HEK293 (cell line): ENCODE measurements around the gene NUDT9.

ENCODE experiments used
- CTCF ChIP-seq: fragments of 450-650 bp; formaldehyde crosslinking; IDR thresholded peaks from 2 replicates; pipeline ENCODE4 v1.5.1; 2016; ENCODE audit warnings: missing biosample characterization, missing genetic modification characterization
- FEZF1 ChIP-seq: fragments of 450-650 bp; formaldehyde crosslinking; IDR thresholded peaks from 2 replicates; pipeline ENCODE4 v1.5.1; 2016; ENCODE audit warnings: missing biosample characterization, missing genetic modification characterization
- ZNF121 ChIP-seq: fragments of 450-650 bp; formaldehyde crosslinking; IDR thresholded peaks from 2 replicates; pipeline ENCODE4 v1.5.1; 2016; ENCODE audit warnings: missing biosample characterization, missing genetic modification characterization
- ZNF211 ChIP-seq: fragments of 450-650 bp; formaldehyde crosslinking; IDR thresholded peaks from 2 replicates; pipeline ENCODE4 v1.5.1; 2016; ENCODE audit warnings: low read depth, missing biosample characterization, missing genetic modification characterization
- ZNF549 ChIP-seq: fragments of 450-650 bp; IDR thresholded peaks from 2 replicates; pipeline ENCODE4 v1.5.1; 2018; ENCODE audit warnings: missing biosample characterization, missing genetic modification characterization, mild to moderate bottlenecking, inconsistent platforms, moderate library complexity
- ZNF639 ChIP-seq: fragments of 450-650 bp; formaldehyde crosslinking; IDR thresholded peaks from 2 replicates; pipeline ENCODE4 v1.5.1; 2016; ENCODE audit warnings: missing biosample characterization, missing genetic modification characterization

GRCh38 chr4:87491436-87491835 lies 69.1 kb downstream of the NUDT9 start:
- TF ChIP-seq FEZF1 (tag by site-specific recombination) = no peak
- no peak for TF ChIP-seq CTCF
- no peak for TF ChIP-seq ZNF549
- TF ChIP-seq ZNF121 (tag by site-specific recombination) = no peak
- TF ChIP-seq ZNF211 = no peak
- no peak for TF ChIP-seq ZNF639 (tag by site-specific recombination)
